Measurements from ENCODE around the gene TULP4. TPM values are rescaled to one million over a fixed set of nuclear protein-coding genes. Genes with fewer than 3 reads are reported as not detected.

TULP4 gene
- total and polyA plus RNA-seq, 2 donors (not counting 1 experiment from before 2014, with no cell fraction given) = 12.0 to 90.0 TPM

DNA sequence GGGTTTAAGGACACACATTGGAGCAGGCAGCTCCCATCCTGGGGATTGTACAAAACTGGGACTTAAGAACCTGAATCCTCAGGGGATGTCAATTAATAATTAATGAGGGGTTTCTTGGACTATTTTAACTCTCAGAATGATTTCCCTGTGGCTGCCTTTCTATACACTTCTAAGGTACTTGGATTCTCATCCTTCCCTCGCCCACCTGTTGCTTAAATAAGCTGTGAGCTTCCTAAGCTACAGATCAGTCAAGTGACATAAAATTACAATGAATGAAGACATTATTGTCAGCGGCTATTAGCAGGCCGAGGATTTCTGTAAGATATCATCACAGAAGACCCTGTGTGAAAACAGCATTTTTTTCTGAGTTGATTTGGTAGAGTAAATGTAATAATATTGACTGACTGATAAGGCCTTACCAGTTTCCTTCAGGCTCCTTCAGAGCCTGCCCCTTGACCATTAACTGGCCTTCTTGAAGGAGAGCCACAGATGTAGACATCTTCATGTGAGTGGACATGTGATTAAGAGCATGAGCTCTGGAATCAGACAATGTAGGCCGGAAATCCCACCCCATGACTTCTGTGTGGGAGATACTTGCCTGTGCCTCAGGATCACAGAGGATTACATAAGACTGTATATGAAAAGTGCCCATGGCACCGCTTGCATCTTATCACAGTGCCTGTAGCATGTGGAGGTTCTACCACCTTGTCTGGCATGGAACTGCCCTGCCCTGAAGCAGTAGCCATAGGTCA is 101.7 kb downstream of the TULP4 start:
- Mint-ChIP-seq H3K4me3 (no peak overlapping the region), H3K9me3 (ENCODE audit: insufficient read depth) (no peaks in the 10 kb centered on the region), H3K27me3 (no peaks in the 10 kb centered on the region), H3K27ac (no peak overlapping the region), H3K4me1 (peaks cover 11% of the 10 kb centered on the region)
- Histone ChIP-seq H3K4me1 (ENCODE audit: control insufficient read depth in 2 of 2, insufficient read depth in 2 of 2, low read length in 2 of 2) (peaks cover 5 to 7% of the 10 kb centered on the region in 2 donors), H3K27ac (ENCODE audit: low read length in 2 of 2) (no peak overlapping the region), H3K9ac (ENCODE audit: low read length) (no peak overlapping the region), H3K4me3 (ENCODE audit: control extremely low read depth in 1 of 5, extremely low read depth in 1 of 5, insufficient read depth in 1 of 5, low read depth in 2 of 5, low read length in 4 of 5) (no peak overlapping the region), H2AFZ (ENCODE audit: insufficient read depth, low read depth, low read length, poor library complexity, severe bottlenecking) (no peak overlapping the region), H3K36me3 (replicated peaks in 1 of 2; ENCODE audit: control extremely low read depth in 1 of 2, control insufficient read depth in 1 of 2, extremely low read depth in 1 of 2, insufficient read depth in 2 of 2, low read length in 1 of 2) (peaks cover 0 to 26% of the 10 kb centered on the region in 2 experiments), H3K79me2 (ENCODE audit: control insufficient read depth, insufficient read depth, low read length) (peaks cover 3% of the 10 kb centered on the region), H3K27me3 (replicated peaks in 1 of 4; ENCODE audit: control extremely low read depth in 1 of 4, control insufficient read depth in 3 of 4, insufficient read depth in 4 of 4, low read length in 3 of 4) (no peaks in the 10 kb centered on the region), H3K9me3 (ENCODE audit: control extremely low read depth in 1 of 3, control insufficient read depth in 2 of 3, insufficient read depth in 1 of 3, low read length in 2 of 3) (peaks cover 0 to 3% (median 0%) of the 10 kb centered on the region in 3 donors), H4K20me1 (ENCODE audit: control insufficient read depth, insufficient read depth, low read length, poor library complexity, severe bottlenecking) (peaks cover 5% of the 10 kb centered on the region), H3K4me2 (replicated peaks; ENCODE audit: low read depth, low read length, poor library complexity, severe bottlenecking) (no peak overlapping the region)
- ATAC-seq (ENCODE audit: low read depth) = no peak
- 100% methylated on average over 4 of the region's 5 CpGs for WGBS (ENCODE audit: insufficient coverage)
- intact Hi-C loops (cut with micrococcal nuclease) = no loop called here
- ChIA-PET POLR2A (no interaction called here), CTCF (no interaction called here)
- TF ChIP-seq, protein P1, sequence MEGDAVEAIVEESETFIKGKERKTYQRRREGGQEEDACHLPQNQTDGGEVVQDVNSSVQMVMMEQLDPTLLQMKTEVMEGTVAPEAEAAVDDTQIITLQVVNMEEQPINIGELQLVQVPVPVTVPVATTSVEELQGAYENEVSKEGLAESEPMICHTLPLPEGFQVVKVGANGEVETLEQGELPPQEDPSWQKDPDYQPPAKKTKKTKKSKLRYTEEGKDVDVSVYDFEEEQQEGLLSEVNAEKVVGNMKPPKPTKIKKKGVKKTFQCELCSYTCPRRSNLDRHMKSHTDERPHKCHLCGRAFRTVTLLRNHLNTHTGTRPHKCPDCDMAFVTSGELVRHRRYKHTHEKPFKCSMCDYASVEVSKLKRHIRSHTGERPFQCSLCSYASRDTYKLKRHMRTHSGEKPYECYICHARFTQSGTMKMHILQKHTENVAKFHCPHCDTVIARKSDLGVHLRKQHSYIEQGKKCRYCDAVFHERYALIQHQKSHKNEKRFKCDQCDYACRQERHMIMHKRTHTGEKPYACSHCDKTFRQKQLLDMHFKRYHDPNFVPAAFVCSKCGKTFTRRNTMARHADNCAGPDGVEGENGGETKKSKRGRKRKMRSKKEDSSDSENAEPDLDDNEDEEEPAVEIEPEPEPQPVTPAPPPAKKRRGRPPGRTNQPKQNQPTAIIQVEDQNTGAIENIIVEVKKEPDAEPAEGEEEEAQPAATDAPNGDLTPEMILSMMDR (IDR thresholded peaks at IDR 0.05) = no peak
- no peak for TF ChIP-seq EZH2 (IDR thresholded peaks at IDR 0.05; ENCODE audit: borderline replicate concordance, insufficient read depth, low read depth, low read length, poor library complexity, severe bottlenecking)
- no peak for DNase-seq

DNA sequence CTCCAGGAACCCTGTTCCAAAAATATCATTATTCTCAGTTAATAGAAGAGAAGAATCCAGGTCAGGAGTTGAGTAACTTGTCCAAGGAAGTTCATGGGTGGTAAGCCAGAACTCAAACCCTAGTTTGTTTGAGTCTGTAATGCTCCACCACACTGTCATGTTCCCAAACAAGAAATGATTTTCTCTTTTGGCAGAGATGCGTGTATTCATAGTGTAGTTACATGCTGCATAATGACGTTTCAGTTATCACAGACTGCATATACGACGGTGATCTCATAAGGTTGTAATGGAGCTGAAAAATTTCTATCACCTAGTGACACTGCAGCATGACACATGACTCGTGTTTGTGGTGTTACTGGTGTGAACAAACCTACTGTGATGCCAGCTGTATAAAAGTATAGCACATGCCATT is 102.6 kb downstream of the TULP4 start:
- H3K4me3 Mint-ChIP-seq = no peak overlapping the region
- H3K4me1 ChIP-seq (ENCODE audit: control insufficient read depth in 2 of 2, insufficient read depth in 2 of 2, low read length in 2 of 2) = no peaks in the 10 kb centered on the region
- peaks cover 0 to 3% (median 0%) of the 10 kb centered on the region in 3 donors for H3K9me3 ChIP-seq (ENCODE audit: control extremely low read depth in 1 of 3, control insufficient read depth in 2 of 3, insufficient read depth in 1 of 3, low read length in 2 of 3)
- no peak overlapping the region for H3K27ac Mint-ChIP-seq
- no peak overlapping the region for H3K4me2 ChIP-seq (replicated peaks; ENCODE audit: low read depth, low read length, poor library complexity, severe bottlenecking)
- POLR2A ChIA-PET = no interaction called here
- ATAC-seq (ENCODE audit: low read depth) (no peak), DNase-seq (no peak)
- intact Hi-C loops (cut with micrococcal nuclease) = no loop called here
- CTCF ChIA-PET = no interaction called here
- H3K9ac ChIP-seq (ENCODE audit: low read length) = no peak overlapping the region
- no peak overlapping the region for H2AFZ ChIP-seq (ENCODE audit: insufficient read depth, low read depth, low read length, poor library complexity, severe bottlenecking)
- H3K27me3 Mint-ChIP-seq = no peaks in the 10 kb centered on the region
- no peak overlapping the region for H3K4me3 ChIP-seq (ENCODE audit: control extremely low read depth in 1 of 5, extremely low read depth in 1 of 5, insufficient read depth in 1 of 5, low read depth in 2 of 5, low read length in 4 of 5)
- 93% methylated on average over 3 of the region's 5 CpGs for WGBS (ENCODE audit: insufficient coverage)
- no peaks in the 10 kb centered on the region for H3K27me3 ChIP-seq (replicated peaks in 1 of 4; ENCODE audit: control extremely low read depth in 1 of 4, control insufficient read depth in 3 of 4, insufficient read depth in 4 of 4, low read length in 3 of 4)
- H4K20me1 ChIP-seq (ENCODE audit: control insufficient read depth, insufficient read depth, low read length, poor library complexity, severe bottlenecking) = no peaks in the 10 kb centered on the region
- H3K27ac ChIP-seq (ENCODE audit: low read length in 2 of 2) = no peak overlapping the region
- peaks cover 5% of the 10 kb centered on the region for H3K4me1 Mint-ChIP-seq
- H3K79me2 ChIP-seq (ENCODE audit: control insufficient read depth, insufficient read depth, low read length) = peaks cover 3% of the 10 kb centered on the region
- no peaks in the 10 kb centered on the region for H3K9me3 Mint-ChIP-seq (ENCODE audit: insufficient read depth)
- TF ChIP-seq EZH2 (IDR thresholded peaks at IDR 0.05; ENCODE audit: borderline replicate concordance, insufficient read depth, low read depth, low read length, poor library complexity, severe bottlenecking) = no peak
- TF ChIP-seq, protein P1 (IDR thresholded peaks at IDR 0.05) = no peak
- H3K36me3 ChIP-seq (replicated peaks in 1 of 2; ENCODE audit: control extremely low read depth in 1 of 2, control insufficient read depth in 1 of 2, extremely low read depth in 1 of 2, insufficient read depth in 2 of 2, low read length in 1 of 2) = peaks cover 0 to 26% of the 10 kb centered on the region in 2 experiments
